NT2/D1 (cell line): Measurements from ENCODE around the gene TEX19.
"Not testable (repeated sequence)": the region's sequence is repeated elsewhere in the genome, so short reads cannot be mapped to it uniquely, and the experiment has no call there.

Experiments used
- DNase-seq: peaks from one replicate; pipeline ENCODE4 v3.0.0-alpha.2; 2011; ENCODE audit warnings: low read depth, low spot score
- H3K27me3 ChIP-seq: 2 replicates; pipeline ENCODE4 v1.6.0; 2011; ENCODE audit warnings: mild to moderate bottlenecking; ENCODE audit not compliant: insufficient read length, insufficient read depth
- H3K36me3 ChIP-seq: 2 replicates; pipeline ENCODE4 v1.6.1; 2011; ENCODE audit warnings: mild to moderate bottlenecking, low read length, mixed read lengths; ENCODE audit not compliant: insufficient read depth, insufficient read length
- H3K4me1 ChIP-seq: 2 replicates; pipeline ENCODE4 v1.5.1; 2011; ENCODE audit not compliant: insufficient read depth, insufficient read length
- H3K4me3 ChIP-seq: 2 replicates; pipeline ENCODE4 v1.5.1; 2011; ENCODE audit warnings: low read depth; ENCODE audit not compliant: insufficient read length
- H3K9ac ChIP-seq: 2 replicates; pipeline ENCODE4 v1.6.0; 2011; ENCODE audit warnings: low read depth; ENCODE audit not compliant: insufficient read length
- H3K9me3 ChIP-seq: 2 replicates; pipeline ENCODE4 v1.5.1; 2011; ENCODE audit warnings: mild to moderate bottlenecking, low read length; ENCODE audit not compliant: insufficient read depth
- SUZ12 ChIP-seq: IDR thresholded peaks from 2 replicates; pipeline ENCODE4 v1.6.1; 2011; ENCODE audit not compliant: insufficient read length, insufficient read depth; ENCODE audit errors: extremely low read depth
- YY1 ChIP-seq: IDR thresholded peaks from 2 replicates; pipeline ENCODE4 v1.6.1; 2011; ENCODE audit not compliant: insufficient read length, insufficient read depth
- ZNF274 ChIP-seq: IDR thresholded peaks from 2 replicates; pipeline ENCODE4 v1.6.1; 2011; ENCODE audit warnings: mild to moderate bottlenecking, low read depth, low read length

Gene TEX19

GRCh38 chr17:82371333-82372248 is 12.5 kb downstream of the TEX19 start, which contains the start of gene UTS2R:
TSS of gene UTS2R (plus strand) at chr17:82371765. CDS start at chr17:82374325, 2,560 bp downstream.
- Histone ChIP-seq H3K9me3 (no peaks in the 10 kb centered on the region; the same call in 1 of the 2 replicates), H3K9ac (peak within 1 kb of the TSS; percentile 67), H3K36me3 (no peaks in the 10 kb centered on the region), H3K27me3 (peaks cover 33% of the 10 kb centered on the region), H3K4me3 (peak within 1 kb of the TSS; percentile 33), H3K4me1 (peaks cover 10% of the 10 kb centered on the region)
- no peak for DNase-seq
- TF ChIP-seq SUZ12: no peak
- TF ChIP-seq YY1: no peak
- no peak for TF ChIP-seq ZNF274

- Histone ChIP-seq H3K36me3 (no peaks in the 10 kb centered on the region), H3K4me3 (peak overlapping the region; percentile 33), H3K27me3 (peaks cover 33% of the 10 kb centered on the region), H3K4me1 (peaks cover 10% of the 10 kb centered on the region), H3K9me3 (no peaks in the 10 kb centered on the region; the same call in 1 of the 2 replicates), H3K9ac (peak overlapping the region; percentile 67)
- TF ChIP-seq SUZ12 (no peak), ZNF274 (no peak), YY1 (no peak)
- no peak for DNase-seq
Observed at GRCh38 chr17:82372249-82373071, 13.4 kb downstream of the TEX19 start.

- peaks cover 12% of the 10 kb centered on the region for H3K4me1 ChIP-seq
- peaks cover 33% of the 10 kb centered on the region for H3K27me3 ChIP-seq
- not testable (repeated sequence) for H3K9ac ChIP-seq, DNase-seq, H3K36me3 ChIP-seq, H3K4me3 ChIP-seq, H3K9me3 ChIP-seq
Observed at GRCh38 chr17:82373072-82373452, 14.0 kb downstream of the TEX19 start.

GRCh38 chr17:82373731-82374625 is 14.9 kb downstream of the TEX19 start:
- no peak overlapping the region for H3K9ac ChIP-seq
- no peak for DNase-seq
- peaks cover 15% of the 10 kb centered on the region for H3K4me1 ChIP-seq
- TF ChIP-seq YY1: no peak
- TF ChIP-seq ZNF274: no peak
- no peak for TF ChIP-seq SUZ12
- no peaks in the 10 kb centered on the region for H3K9me3 ChIP-seq
- H3K36me3 ChIP-seq: no peaks in the 10 kb centered on the region
- H3K4me3 ChIP-seq: no peak overlapping the region
- peaks cover 33% of the 10 kb centered on the region for H3K27me3 ChIP-seq

GRCh38 chr17:82374626-82375331 is 15.7 kb downstream of the TEX19 start:
- peaks cover 28% of the 10 kb centered on the region for H3K27me3 ChIP-seq
- H3K9me3 ChIP-seq: no peaks in the 10 kb centered on the region
- H3K9ac ChIP-seq: no peak overlapping the region
- TF ChIP-seq SUZ12 (no peak), YY1 (no peak), ZNF274 (no peak)
- H3K36me3 ChIP-seq: no peaks in the 10 kb centered on the region
- no peak overlapping the region for H3K4me3 ChIP-seq
- no peak for DNase-seq
- H3K4me1 ChIP-seq: peaks cover 16% of the 10 kb centered on the region

- no peak for DNase-seq
Observed at GRCh38 chr17:82375359-82376041, 16.5 kb downstream of the TEX19 start.

More at GRCh38 chr17:82375359-82376041, 16.5 kb downstream of the TEX19 start:
- H3K4me3 ChIP-seq: no peak overlapping the region
- TF ChIP-seq ZNF274: no peak
- peak overlapping the region; percentile 18 for H3K9ac ChIP-seq
- no peaks in the 10 kb centered on the region for H3K36me3 ChIP-seq
- H3K27me3 ChIP-seq: peaks cover 24% of the 10 kb centered on the region
- H3K4me1 ChIP-seq: peaks cover 21% of the 10 kb centered on the region
- no peaks in the 10 kb centered on the region for H3K9me3 ChIP-seq
